AG09309 (cell line): ENCODE measurements around the gene PGLYRP4.

Experiments used
- DNase-seq: peaks from one replicate; pipeline ENCODE4 v3.0.0-alpha.2; 2010; ENCODE audit warnings: low read depth
- H3K4me3 ChIP-seq: 2 replicates; pipeline ENCODE4 v1.5.1; 2011; ENCODE audit warnings: mild to moderate bottlenecking, low read depth, low read length, moderate library complexity; ENCODE audit not compliant: control insufficient read depth
- TF ChIP-seq, protein P1 (sequence below): IDR thresholded peaks from 2 replicates; pipeline ENCODE4 v1.5.1; 2011; ENCODE audit warnings: mild to moderate bottlenecking, low read depth, low read length, inconsistent platforms; ENCODE audit not compliant: insufficient read depth, control insufficient read depth; ENCODE audit errors: missing control alignments

Gene PGLYRP4

DNA sequence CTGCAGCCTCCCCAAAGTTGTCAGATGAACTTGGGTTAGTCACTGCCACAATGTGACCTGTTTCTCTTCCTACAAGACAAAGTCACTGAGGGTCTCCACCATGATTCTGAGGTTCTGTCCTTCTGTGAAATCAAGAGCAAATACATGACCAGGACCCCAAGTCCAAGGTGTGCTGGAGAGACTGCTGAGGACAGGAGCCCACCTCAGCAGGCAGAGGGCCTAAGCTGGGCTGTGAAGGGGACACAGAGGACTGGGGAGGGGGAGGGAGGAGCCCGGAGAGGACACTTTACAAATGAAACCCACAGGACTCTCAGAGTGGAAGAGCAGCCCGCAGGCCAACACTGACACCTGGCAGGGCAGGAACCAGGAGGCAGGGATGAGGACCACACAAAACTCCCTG, 39.2 kb downstream of the PGLYRP4 start:
- no peak overlapping the region for H3K4me3 ChIP-seq
- TF ChIP-seq, protein P1, sequence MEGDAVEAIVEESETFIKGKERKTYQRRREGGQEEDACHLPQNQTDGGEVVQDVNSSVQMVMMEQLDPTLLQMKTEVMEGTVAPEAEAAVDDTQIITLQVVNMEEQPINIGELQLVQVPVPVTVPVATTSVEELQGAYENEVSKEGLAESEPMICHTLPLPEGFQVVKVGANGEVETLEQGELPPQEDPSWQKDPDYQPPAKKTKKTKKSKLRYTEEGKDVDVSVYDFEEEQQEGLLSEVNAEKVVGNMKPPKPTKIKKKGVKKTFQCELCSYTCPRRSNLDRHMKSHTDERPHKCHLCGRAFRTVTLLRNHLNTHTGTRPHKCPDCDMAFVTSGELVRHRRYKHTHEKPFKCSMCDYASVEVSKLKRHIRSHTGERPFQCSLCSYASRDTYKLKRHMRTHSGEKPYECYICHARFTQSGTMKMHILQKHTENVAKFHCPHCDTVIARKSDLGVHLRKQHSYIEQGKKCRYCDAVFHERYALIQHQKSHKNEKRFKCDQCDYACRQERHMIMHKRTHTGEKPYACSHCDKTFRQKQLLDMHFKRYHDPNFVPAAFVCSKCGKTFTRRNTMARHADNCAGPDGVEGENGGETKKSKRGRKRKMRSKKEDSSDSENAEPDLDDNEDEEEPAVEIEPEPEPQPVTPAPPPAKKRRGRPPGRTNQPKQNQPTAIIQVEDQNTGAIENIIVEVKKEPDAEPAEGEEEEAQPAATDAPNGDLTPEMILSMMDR: no peak
- DNase-seq: no peak

DNA sequence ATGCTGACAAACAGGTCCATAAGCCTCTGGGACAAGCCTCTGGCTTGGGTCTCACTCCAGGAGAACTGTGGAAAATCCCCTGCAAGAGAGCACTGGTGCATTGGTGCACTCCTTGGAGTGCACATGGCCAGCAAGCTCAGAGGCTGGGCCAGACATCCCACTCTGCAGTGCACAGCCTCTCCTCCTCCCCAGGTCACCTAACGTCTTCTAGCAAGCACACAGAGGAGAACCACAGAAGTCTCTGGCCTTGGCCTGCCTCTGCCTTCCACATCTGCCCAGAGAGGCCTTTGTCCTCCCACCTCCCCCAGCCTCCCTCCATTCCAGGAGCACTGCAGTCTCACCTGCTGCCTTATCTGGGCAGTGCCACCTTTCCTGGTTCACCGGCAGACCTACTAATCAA, 40.1 kb downstream of the PGLYRP4 start:
- DNase-seq: no peak
- TF ChIP-seq, protein P1: no peak
- H3K4me3 ChIP-seq: no peak overlapping the region

DNA sequence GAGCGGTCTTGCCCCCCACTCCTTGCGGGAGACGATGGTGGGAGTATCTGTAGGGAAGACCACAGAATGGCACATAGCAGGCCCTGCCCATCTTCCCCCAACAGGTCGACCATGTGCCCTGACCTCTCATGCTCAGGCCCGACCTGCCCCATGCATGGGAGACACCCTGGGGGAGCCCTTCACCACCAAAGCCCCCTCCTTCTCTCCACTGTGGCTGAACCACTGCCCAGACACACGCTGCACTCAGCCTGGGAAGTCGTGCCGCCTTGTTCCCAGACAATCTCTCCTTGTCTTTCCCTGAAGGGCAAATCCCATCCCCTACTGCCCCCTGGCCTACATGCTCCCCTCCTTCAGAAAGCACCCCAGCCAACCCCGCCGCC, 41.4 kb downstream of the PGLYRP4 start:
- no peak overlapping the region for H3K4me3 ChIP-seq
- TF ChIP-seq, protein P1: no peak
- DNase-seq: no peak

DNA sequence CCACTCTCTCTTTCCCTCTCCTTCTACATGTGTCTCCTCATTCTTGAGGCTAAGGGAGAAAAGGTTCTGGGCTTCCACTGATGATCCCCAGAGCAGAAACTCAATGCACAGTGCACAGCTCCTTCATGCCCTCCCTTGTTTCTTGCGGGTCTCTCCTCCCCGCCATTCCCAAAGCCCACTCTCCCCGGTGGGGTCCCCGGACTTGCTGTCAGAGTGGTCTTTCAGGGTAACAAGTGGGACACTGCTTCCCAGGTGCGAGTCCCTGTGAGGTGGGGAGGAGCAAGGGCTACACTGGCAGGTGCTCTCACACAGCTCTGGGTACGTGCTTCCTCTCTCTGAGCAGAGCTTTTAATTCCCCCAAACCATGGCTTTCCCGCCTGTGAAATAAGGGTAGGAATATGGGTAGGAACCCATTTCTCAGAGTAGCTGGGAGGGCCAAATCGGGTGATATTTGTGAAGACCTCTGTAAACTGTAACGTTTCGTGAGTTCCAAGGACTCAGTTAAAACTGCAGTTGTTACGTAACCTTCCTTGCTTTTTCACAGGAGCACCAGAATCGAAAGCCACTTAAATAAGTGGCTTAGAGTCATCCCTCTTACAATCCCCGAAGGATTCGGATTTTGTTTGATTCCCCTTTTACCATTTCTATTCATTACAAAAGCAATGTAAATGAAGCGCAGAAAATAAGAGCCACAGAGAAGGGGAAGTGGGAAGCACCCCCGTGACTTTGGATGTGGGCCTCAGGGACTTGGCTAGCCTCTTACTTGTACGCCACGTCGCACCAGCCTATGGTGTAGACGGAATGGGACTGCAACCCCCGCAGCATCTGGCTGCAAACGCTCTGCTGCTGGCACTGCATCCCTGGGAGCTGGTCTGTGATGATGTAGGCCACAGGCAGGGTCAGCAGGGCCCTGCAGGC, 42.1 kb downstream of the PGLYRP4 start:
- H3K4me3 ChIP-seq: no peak overlapping the region
- DNase-seq: no peak
- TF ChIP-seq, protein P1: no peak

DNA sequence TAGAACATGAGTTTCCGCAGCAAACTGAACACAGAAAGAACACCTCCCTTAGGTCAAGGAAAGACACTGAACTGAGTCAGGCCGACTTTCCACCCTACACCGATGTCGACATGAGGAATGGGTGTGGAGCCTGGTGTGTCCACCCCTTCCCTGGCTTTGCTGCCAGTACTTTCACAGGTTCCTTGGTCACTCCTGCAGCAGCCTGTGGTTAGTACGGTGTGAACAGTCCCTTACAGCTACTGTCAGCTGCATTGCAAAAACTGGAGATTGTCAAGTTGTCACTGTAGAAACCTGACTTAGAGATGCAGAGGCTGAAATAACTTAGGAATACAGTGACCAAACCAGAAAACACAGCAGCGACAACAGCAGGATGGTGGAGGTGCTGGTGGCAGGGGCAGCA, 43.0 kb downstream of the PGLYRP4 start:
- no peak overlapping the region for H3K4me3 ChIP-seq
- DNase-seq: no peak
- TF ChIP-seq, protein P1: no peak

DNA sequence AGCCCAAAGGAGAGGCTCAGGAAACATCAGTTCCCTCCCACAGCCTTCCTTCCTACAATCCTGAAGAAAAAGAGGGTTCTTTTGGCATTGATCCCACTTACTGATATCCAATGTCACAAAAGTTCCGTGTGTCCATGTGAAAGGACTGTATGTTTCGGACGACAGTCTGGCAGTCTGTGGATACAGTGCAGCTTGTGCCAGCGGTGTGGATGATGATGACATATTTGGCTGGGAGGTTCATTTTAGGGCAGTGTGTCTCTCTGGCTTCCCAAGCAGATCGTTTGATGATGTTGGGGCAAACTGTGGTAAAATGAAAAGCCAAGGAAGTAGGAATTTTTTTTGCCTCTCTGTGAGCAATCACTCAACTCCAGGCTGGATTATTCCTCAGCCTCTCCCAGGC, 46.3 kb downstream of the PGLYRP4 start:
- no peak for DNase-seq
- no peak overlapping the region for H3K4me3 ChIP-seq
- TF ChIP-seq, protein P1: no peak
